Right lobe of liver (tissue), 6 donors: ENCODE measurements around the gene PLCB1. TPM values are rescaled to one million over a fixed set of nuclear protein-coding genes. Genes with fewer than 3 reads are reported as not detected.

Experiments used
- ATAC-seq, 4 donors: fragments of 200-7000 bp; cut with Tn5 transposase; one replicate each; pipeline ENCODE4 v1.9.1; 2020; ENCODE audit warnings: mild to moderate bottlenecking in 4 of 4, moderate library complexity in 4 of 4
- DNase-seq, 3 donors: peaks; one replicate each; pipeline ENCODE4 v3.0.0-alpha.2; 2020
- H3K27ac ChIP-seq, 3 donors: fragments of 200-600 bp; one replicate each; pipeline ENCODE4 v1.8.0; 2022
- H3K27me3 ChIP-seq, 2 donors: fragments of 200-600 bp; one replicate each; pipeline ENCODE4 v1.8.0; 2022
- H3K36me3 ChIP-seq, 4 donors: fragments of 200-600 bp; sonication (generic) in 1 of 4; one replicate each; pipeline versions ENCODE4 v1.5.1 to v1.8.0; 2017 to 2022; ENCODE audit warnings: control low read depth in 1 of 4
- H3K4me1 ChIP-seq, 4 donors: fragments of 200-600 bp; sonication (generic) in 1 of 4; one replicate each; pipeline versions ENCODE4 v1.5.1 to v1.8.0; 2017 to 2022; ENCODE audit warnings: control low read depth in 1 of 4
- H3K4me3 ChIP-seq, 3 donors: fragments of 200-600 bp; one replicate each; pipeline ENCODE4 v1.8.0; 2022
- H3K9me3 ChIP-seq, 4 donors: fragments of 200-600 bp; sonication (generic) in 1 of 4; one replicate each; pipeline versions ENCODE4 v1.5.1 to v1.8.0; 2017 to 2022; ENCODE audit warnings: control low read depth in 1 of 4
- POLR2A ChIP-seq: fragments of 450-650 bp; IDR thresholded peaks from one replicate; pipeline ENCODE4 v1.6.1; 2017; ENCODE audit warnings: antibody characterized with exemption, mild to moderate bottlenecking
- WGBS: methylation state at CpG from one replicate; pipeline ENCODE4 v1.1.6; 2018; ENCODE audit warnings: low coverage, low lambda C conversion rate; ENCODE audit not compliant: insufficient coverage; ENCODE audit errors: missing lambda C conversion rate; 5-methylcytosine and 5-hydroxymethylcytosine counted together
- intact Hi-C, 2 donors: fragments of 100-400 bp; cut with DNase I; formaldehyde crosslinking; loops; one replicate each; pipeline versions ENCODE4 v1.11.2 to v1.14.1; 2022
- total RNA-seq, 6 experiments: library from RNA; depleted of rRNA in 2 of 6; stranded (reverse); fragments of >200 nt in 2 of 6; fragmentation: NEBNext Ultra II Directional in 3 of 6; extraction: Animal tissue kit (Norgen Biotek cat#: 25700) in 3 of 6; gene quantifications; one replicate each; pipeline versions ENCODE4 v1.1.0 to v1.2.4, GENCODE V29; 2016 to 2023
- TF ChIP-seq, protein P1 (sequence below), 4 donors: fragments of 200-600 bp in 3 of 4; fragments of 450-650 bp in 1 of 4; IDR thresholded peaks; one replicate each; pipeline versions ENCODE4 v1.5.1 to v1.8.0; 2016 to 2022; ENCODE audit warnings: antibody characterized with exemption in 4 of 4, mild to moderate bottlenecking in 2 of 4
- donor health status: DM: no; HTN: yes; CAD: no.
- donor health status: DM: no; HTN: no; CAD: no.
- donor health status: DM: no; HTN: no; CAD: no.
- donor health status: DM: no; HTN: yes; CAD: no.
- donor health status: DM: no; HTN: yes; CAD: no.

Gene PLCB1
- total RNA-seq, 6 experiments from 2014 or later, result 5.0 to 9.9 (median 5.7) TPM

DNA sequence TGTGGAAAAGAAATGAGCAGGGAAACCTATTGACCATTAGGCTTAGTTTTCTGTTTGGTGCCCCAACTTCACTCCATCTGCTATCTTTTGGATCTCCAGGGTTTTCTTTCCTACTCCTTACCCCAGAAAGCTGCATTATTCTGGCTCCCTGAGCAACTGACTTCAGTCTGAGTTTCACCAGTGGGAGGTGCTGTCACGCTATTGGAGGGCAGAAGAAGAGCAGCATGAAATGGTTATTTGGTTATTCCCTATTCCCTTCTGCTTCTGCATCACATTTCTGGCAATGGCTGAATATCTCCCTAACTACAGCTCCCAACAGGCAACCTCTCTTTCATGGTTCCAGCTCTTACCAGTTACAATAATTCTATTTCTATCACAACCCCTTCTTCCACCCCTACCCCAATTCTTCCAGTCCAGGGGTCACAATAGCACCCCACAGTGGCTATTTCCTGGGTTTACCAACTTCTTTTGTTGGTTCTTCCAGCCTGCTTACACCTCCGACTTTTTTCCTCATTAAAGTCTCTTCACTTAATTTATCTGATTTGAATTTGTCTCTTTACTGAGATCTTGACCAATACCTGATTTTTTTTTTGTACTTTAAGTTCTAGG, 311.5 kb downstream of the PLCB1 start:
- no peaks in the 10 kb centered on the region for H3K9me3 ChIP-seq
- intact Hi-C loops, result no loop called here
- no peaks in the 10 kb centered on the region for H3K27me3 ChIP-seq
- no peaks in the 10 kb centered on the region for H3K36me3 ChIP-seq
- H3K4me3 ChIP-seq, result no peak overlapping the region
- 53% methylated on average over 2 of the region's 2 CpGs for WGBS
- H3K4me1 ChIP-seq, result peaks cover 0 to 5% (median 0%) of the 10 kb centered on the region in 4 donors
- TF ChIP-seq, protein P1, sequence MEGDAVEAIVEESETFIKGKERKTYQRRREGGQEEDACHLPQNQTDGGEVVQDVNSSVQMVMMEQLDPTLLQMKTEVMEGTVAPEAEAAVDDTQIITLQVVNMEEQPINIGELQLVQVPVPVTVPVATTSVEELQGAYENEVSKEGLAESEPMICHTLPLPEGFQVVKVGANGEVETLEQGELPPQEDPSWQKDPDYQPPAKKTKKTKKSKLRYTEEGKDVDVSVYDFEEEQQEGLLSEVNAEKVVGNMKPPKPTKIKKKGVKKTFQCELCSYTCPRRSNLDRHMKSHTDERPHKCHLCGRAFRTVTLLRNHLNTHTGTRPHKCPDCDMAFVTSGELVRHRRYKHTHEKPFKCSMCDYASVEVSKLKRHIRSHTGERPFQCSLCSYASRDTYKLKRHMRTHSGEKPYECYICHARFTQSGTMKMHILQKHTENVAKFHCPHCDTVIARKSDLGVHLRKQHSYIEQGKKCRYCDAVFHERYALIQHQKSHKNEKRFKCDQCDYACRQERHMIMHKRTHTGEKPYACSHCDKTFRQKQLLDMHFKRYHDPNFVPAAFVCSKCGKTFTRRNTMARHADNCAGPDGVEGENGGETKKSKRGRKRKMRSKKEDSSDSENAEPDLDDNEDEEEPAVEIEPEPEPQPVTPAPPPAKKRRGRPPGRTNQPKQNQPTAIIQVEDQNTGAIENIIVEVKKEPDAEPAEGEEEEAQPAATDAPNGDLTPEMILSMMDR (IDR thresholded peaks at IDR 0.05), result peak in 1 of 4 donors; percentile 5
- no peak for TF ChIP-seq POLR2A
- DNase-seq (no peak), ATAC-seq (no peak)
- H3K27ac ChIP-seq, result no peak overlapping the region

DNA sequence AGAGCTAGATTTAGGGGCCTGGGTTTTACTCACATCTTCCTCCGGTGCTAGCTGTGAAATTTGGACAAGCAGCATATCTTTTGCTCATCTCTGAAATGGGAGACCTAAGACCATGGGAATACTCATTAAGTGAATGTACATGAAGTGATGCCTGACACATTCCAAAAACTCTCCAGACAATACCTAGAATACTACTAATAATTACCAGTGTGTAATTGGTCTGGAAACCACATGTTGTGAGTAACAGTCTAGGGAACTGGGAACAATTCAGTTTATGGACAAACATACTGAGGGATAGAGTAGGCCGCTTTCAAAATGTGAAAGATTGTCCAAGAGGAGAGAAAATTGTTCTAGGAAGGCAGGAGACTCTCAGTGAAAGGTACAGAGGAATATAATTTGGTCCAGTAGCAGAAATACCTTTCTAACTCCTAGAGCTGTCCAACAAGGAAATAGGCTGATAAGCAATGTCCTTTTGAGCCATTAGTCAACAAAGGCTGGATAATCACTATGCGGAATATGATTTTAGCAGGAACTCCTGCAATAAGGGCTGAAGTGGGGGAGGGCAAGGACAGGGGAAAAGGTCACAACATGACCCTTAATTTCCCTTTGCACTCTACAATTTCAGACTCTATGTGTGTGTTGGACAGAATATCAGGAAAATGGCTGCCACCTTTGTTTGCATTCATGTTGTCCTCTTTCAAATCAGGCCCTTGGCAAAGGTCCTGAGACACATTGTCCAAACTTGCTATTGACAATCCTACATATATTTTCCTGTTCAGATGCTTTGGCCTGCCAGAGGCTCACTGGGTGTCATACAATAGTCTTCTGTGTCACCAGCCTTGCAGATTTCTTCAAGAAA, 315.4 kb downstream of the PLCB1 start:
- intact Hi-C loops, result no loop called here
- Histone ChIP-seq H3K36me3 (no peaks in the 10 kb centered on the region), H3K27me3 (no peaks in the 10 kb centered on the region), H3K27ac (no peak overlapping the region), H3K9me3 (no peaks in the 10 kb centered on the region), H3K4me3 (no peak overlapping the region), H3K4me1 (peaks cover 0 to 5% (median 0%) of the 10 kb centered on the region in 4 donors)
- ATAC-seq (peak; percentile 33 to 78 (median 52)), DNase-seq (no peak)
- WGBS, result 69% methylated on average over 3 of the region's 3 CpGs
- TF ChIP-seq, protein P1 (IDR thresholded peaks at IDR 0.05), result no peak
- TF ChIP-seq POLR2A, result no peak

DNA sequence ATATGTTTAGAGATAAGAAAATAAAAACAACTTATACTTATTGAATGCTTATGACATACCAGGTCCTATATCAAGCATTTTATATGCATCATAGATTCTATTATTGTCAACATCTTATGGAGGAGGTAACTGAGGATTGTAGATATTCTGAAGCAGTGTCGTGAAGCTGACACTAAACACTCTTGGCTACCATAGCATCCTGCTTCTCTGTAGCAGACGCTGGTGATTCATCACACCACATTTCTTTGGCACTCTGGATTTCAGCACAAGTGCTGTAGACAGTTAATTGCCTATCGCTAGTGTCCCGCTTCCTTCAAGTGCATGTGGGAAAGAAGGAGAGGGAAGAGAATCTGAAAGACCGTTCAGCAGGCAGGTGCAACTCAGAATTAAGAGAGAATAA, 317.1 kb downstream of the PLCB1 start:
- intact Hi-C loops, result no loop called here
- Histone ChIP-seq H3K4me3 (no peak overlapping the region), H3K27me3 (no peaks in the 10 kb centered on the region), H3K9me3 (no peaks in the 10 kb centered on the region), H3K36me3 (no peaks in the 10 kb centered on the region), H3K27ac (no peak overlapping the region), H3K4me1 (peaks cover 0 to 5% (median 0%) of the 10 kb centered on the region in 4 donors)
- no peak for TF ChIP-seq POLR2A
- TF ChIP-seq, protein P1 (IDR thresholded peaks at IDR 0.05), result no peak
- no peak for ATAC-seq
- 84% methylated on average over 5 of the region's 5 CpGs for whole genome bisulfite sequencing
- DNase-seq, result no peak

DNA sequence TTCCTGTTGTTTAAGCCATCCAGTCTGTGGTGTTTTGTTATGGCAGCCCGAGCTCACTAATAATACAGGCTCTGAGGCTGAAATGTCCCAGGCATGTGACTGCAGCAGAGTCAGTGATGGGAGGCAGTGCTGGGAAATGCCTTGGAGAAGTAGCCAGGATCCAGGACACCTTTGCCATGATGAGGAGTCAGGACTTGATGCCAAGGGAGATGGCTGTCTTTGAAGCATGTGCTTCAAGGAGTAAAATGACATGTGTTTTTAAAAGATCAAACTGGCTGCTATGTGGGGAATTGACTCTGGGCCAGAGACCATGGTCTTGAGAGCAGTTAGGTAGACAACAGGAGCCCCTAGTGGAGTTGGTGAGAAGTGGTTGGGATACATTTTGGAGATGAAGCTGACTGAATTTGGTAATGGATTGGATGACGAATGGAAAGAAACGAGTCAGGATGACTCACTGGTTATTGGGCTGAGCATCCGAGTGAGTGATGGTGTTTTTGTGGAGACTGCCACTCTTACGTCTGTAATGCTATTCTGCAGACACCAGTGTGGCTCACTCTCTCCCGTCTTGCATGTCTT, 322.2 kb downstream of the PLCB1 start:
- Histone ChIP-seq H3K27me3 (no peaks in the 10 kb centered on the region), H3K9me3 (no peaks in the 10 kb centered on the region), H3K36me3 (no peaks in the 10 kb centered on the region), H3K4me1 (no peaks in the 10 kb centered on the region), H3K27ac (no peak overlapping the region), H3K4me3 (no peak overlapping the region)
- ATAC-seq (peak in 2 of 4 donors; percentile 27 to 34), DNase-seq (no peak)
- TF ChIP-seq, protein P1 (IDR thresholded peaks at IDR 0.05), result peak in 2 of 4 donors; percentile 11
- TF ChIP-seq POLR2A, result no peak
- intact Hi-C loops, result no loop called here
- 65% methylated on average over 5 of the region's 6 CpGs for WGBS
